Caco-2 (cell line): ENCODE data around the gene MAD1L1. TPM values are rescaled to one million over a fixed set of nuclear protein-coding genes. Genes with fewer than 3 reads are reported as not detected.

Experiments
- BruUV-seq: library from RNA; stranded (reverse); fragments of 400-500 nt; replicated peaks from 2 replicates; lab custom pipeline; 2021; lab: Mats Ljungman, UMichigan
- CTCF ChIA-PET: fragments of 300-600 bp; sonication (Branson Sonifier 250); formaldehyde crosslinking; loops from one replicate; lab custom pipeline; 2022; ENCODE audit warnings: antibody characterized with exemption; lab: Charles Lee
- POLR2A ChIA-PET: fragments of 300-600 bp; sonication (Branson Sonifier 250); formaldehyde crosslinking; loops from one replicate; lab custom pipeline; 2022; ENCODE audit warnings: antibody characterized with exemption; lab: Charles Lee
- DNase-seq, 2 experiments: peaks; one replicate each; pipeline versions ENCODE4 v3.0.0 to v3.0.0-alpha.2; 2020 to 2022
- H3K27me3 ChIP-seq: replicated peaks from 2 replicates; pipeline ENCODE4 v1.6.0; 2011; ENCODE audit warnings: low read length; ENCODE audit not compliant: control insufficient read depth, insufficient read depth
- H3K36me3 ChIP-seq: 2 replicates; pipeline ENCODE4 v1.5.1; 2011; ENCODE audit warnings: low read length; ENCODE audit not compliant: control insufficient read depth, insufficient read depth
- H3K4me1 ChIP-seq: fragments of 250-450 bp; sonication (Bioruptor Pico); 2 replicates; pipeline ENCODE4 v1.5.1; 2020; ENCODE audit warnings: mild to moderate bottlenecking
- H3K4me3 ChIP-seq: 2 replicates; pipeline ENCODE4 v1.5.1; 2011; ENCODE audit warnings: low read depth, mild to moderate bottlenecking, control low read depth, low read length
- H3K9me3 ChIP-seq: fragments of 250-450 bp; sonication (Bioruptor Pico); 2 replicates; pipeline ENCODE4 v1.5.1; 2020; ENCODE audit warnings: mild to moderate bottlenecking, moderate library complexity
- H3K27ac Mint-ChIP-seq: one replicate; pipeline ENCODE4 v1.8.0; 2022; ENCODE audit warnings: mixed read lengths; ENCODE audit not compliant: unreplicated experiment
- H3K27me3 Mint-ChIP-seq: one replicate; pipeline ENCODE4 v1.8.0; 2022; ENCODE audit warnings: mixed read lengths; ENCODE audit not compliant: insufficient read depth, unreplicated experiment
- H3K36me3 Mint-ChIP-seq: one replicate; pipeline ENCODE4 v1.8.0; 2022; ENCODE audit warnings: mild to moderate bottlenecking, mixed read lengths; ENCODE audit not compliant: insufficient read depth, unreplicated experiment
- H3K4me1 Mint-ChIP-seq: one replicate; pipeline ENCODE4 v1.8.0; 2022; ENCODE audit warnings: low read depth, mixed read lengths; ENCODE audit not compliant: unreplicated experiment
- H3K4me3 Mint-ChIP-seq: one replicate; pipeline ENCODE4 v1.8.0; 2022; ENCODE audit warnings: mild to moderate bottlenecking, moderate library complexity, mixed read lengths; ENCODE audit not compliant: unreplicated experiment
- H3K9me3 Mint-ChIP-seq: one replicate; pipeline ENCODE4 v1.8.0; 2022; ENCODE audit warnings: mixed read lengths; ENCODE audit not compliant: unreplicated experiment
- CTCF ChIP-seq, 2 experiments: fragments of 200-600 bp in 1 of 2; IDR thresholded peaks; 1 replicate in 1 of 2; 2 replicates in 1 of 2; pipeline versions ENCODE4 v1.5.1 to v1.8.0; 2011 to 2022; ENCODE audit warnings: antibody characterized with exemption in 1 of 2, control low read depth in 1 of 2, inconsistent platforms in 1 of 2, low read depth in 1 of 2, low read length in 1 of 2, mild to moderate bottlenecking in 1 of 2, moderate library complexity in 1 of 2; ENCODE audit not compliant: insufficient read depth in 1 of 2, severe bottlenecking in 1 of 2, unreplicated experiment in 1 of 2
- intact Hi-C: fragments of 100-400 bp; cut with micrococcal nuclease; formaldehyde crosslinking; loops from one replicate; pipeline ENCODE4 v1.10.0; 2022; ENCODE audit not compliant: unreplicated experiment
- total RNA-seq: library from RNA; stranded (reverse); gene quantifications from 2 replicates; pipeline ENCODE4 v1.2.3, GENCODE V29; 2022

The MAD1L1 gene
- total RNA-seq, 1 experiment from 2014 or later = 58.6 TPM

- Histone ChIP-seq H3K36me3 (no peaks in the 10 kb centered on the region), H3K4me3 (no peak overlapping the region), H3K27me3 (no peaks in the 10 kb centered on the region), H3K4me1 (no peaks in the 10 kb centered on the region), H3K9me3 (no peaks in the 10 kb centered on the region)
- peaks cover 10% of the 10 kb centered on the region for H3K9me3 Mint-ChIP-seq
- intact Hi-C loops = no loop called here
- ChIA-PET CTCF (no interaction called here), POLR2A (no interaction called here)
- H3K27ac Mint-ChIP-seq = no peak overlapping the region
- TF ChIP-seq CTCF (IDR thresholded peaks at IDR 0.05; ENCODE audit: insufficient read depth in 1 of 2, low read depth in 1 of 2, low read length in 1 of 2, severe bottlenecking in 1 of 2, unreplicated experiment in 1 of 2) = no peak
- H3K4me3 Mint-ChIP-seq = no peak overlapping the region
- BruUV-seq = no TSS peak
- H3K27me3 Mint-ChIP-seq = no peaks in the 10 kb centered on the region
- DNase-seq = no peak
- no peaks in the 10 kb centered on the region for H3K4me1 Mint-ChIP-seq
- peaks cover 44% of the 10 kb centered on the region for H3K36me3 Mint-ChIP-seq
Observed at GRCh38 chr7:1936531-1937251, 296.1 kb downstream of the MAD1L1 start.

- no peaks in the 10 kb centered on the region for H3K4me1 Mint-ChIP-seq
- DNase-seq = no peak
- POLR2A ChIA-PET = no interaction called here
- Histone ChIP-seq H3K27me3 (no peaks in the 10 kb centered on the region), H3K4me1 (no peaks in the 10 kb centered on the region), H3K9me3 (no peaks in the 10 kb centered on the region), H3K36me3 (no peaks in the 10 kb centered on the region), H3K4me3 (no peak overlapping the region)
- H3K9me3 Mint-ChIP-seq = peaks cover 10% of the 10 kb centered on the region
- H3K27ac Mint-ChIP-seq = no peak overlapping the region
- TF ChIP-seq CTCF (IDR thresholded peaks at IDR 0.05; ENCODE audit: insufficient read depth in 1 of 2, low read depth in 1 of 2, low read length in 1 of 2, severe bottlenecking in 1 of 2, unreplicated experiment in 1 of 2) = no peak
- no TSS peak for BruUV-seq
- no peak overlapping the region for H3K4me3 Mint-ChIP-seq
- H3K36me3 Mint-ChIP-seq = peaks cover 50% of the 10 kb centered on the region
- no peaks in the 10 kb centered on the region for H3K27me3 Mint-ChIP-seq
- intact Hi-C loops = no loop called here
- CTCF ChIA-PET = no interaction called here
Observed at GRCh38 chr7:1936006-1936310, 296.8 kb downstream of the MAD1L1 start.

- Histone ChIP-seq H3K27me3 (no peaks in the 10 kb centered on the region), H3K36me3 (no peaks in the 10 kb centered on the region), H3K4me3 (no peak overlapping the region), H3K9me3 (no peaks in the 10 kb centered on the region), H3K4me1 (no peaks in the 10 kb centered on the region)
- POLR2A ChIA-PET = no interaction called here
- Mint-ChIP-seq H3K27me3 (no peaks in the 10 kb centered on the region), H3K27ac (no peak overlapping the region), H3K36me3 (peaks cover 45% of the 10 kb centered on the region), H3K9me3 (peaks cover 10% of the 10 kb centered on the region), H3K4me1 (no peaks in the 10 kb centered on the region), H3K4me3 (no peak overlapping the region)
- intact Hi-C loops = no loop called here
- no TSS peak for BruUV-seq
- no peak for DNase-seq
- TF ChIP-seq CTCF (IDR thresholded peaks at IDR 0.05; ENCODE audit: insufficient read depth in 1 of 2, low read depth in 1 of 2, low read length in 1 of 2, severe bottlenecking in 1 of 2, unreplicated experiment in 1 of 2) = no peak
- CTCF ChIA-PET = no interaction called here
Observed at GRCh38 chr7:1935176-1936005, 297.4 kb downstream of the MAD1L1 start.
